ENCODE measurements around the gene RAB5IF. TPM values are rescaled to one million over a fixed set of nuclear protein-coding genes. Genes with fewer than 3 reads are reported as not detected.

RAB5IF gene
- total and polyA plus RNA-seq, 2 of the 13 experiments (the other 11 are each of a cell fraction or from before 2014, with no cell fraction given): 261 to 305 TPM

- 0 out of 2 replicates have a peak, but pooled peaks have one; percentile 39 for TF ChIP-seq KMT2B (CRISPR knock-in tag; IDR thresholded peaks at IDR 0.05)
- no peak for TF ChIP-seq ZNF101 (CRISPR knock-in tag; IDR thresholded peaks at IDR 0.05; ENCODE audit: borderline replicate concordance, low read depth)
- TF ChIP-seq ZNF264 (CRISPR knock-in tag; IDR thresholded peaks at IDR 0.05): no peak
- no peak for TF ChIP-seq ZNF333 (CRISPR knock-in tag; IDR thresholded peaks at IDR 0.05; ENCODE audit: borderline replicate concordance)
- TF ChIP-seq GATAD1 (CRISPR knock-in tag; IDR thresholded peaks at IDR 0.05): peak; percentile 36; the same call in 1 of the 2 replicates
- no peak; the same call in 1 of the 2 replicates for TF ChIP-seq ARID4A (CRISPR knock-in tag; IDR thresholded peaks at IDR 0.05; ENCODE audit: borderline replicate concordance)
- TF ChIP-seq ZNF737 (CRISPR knock-in tag; IDR thresholded peaks at IDR 0.05; ENCODE audit: borderline replicate concordance): no peak
- TF ChIP-seq ZNF879 (CRISPR knock-in tag; IDR thresholded peaks at IDR 0.05): no peak
- no peak for TF ChIP-seq MATR3 (CRISPR knock-in tag; IDR thresholded peaks at IDR 0.05)
- TF ChIP-seq ZNF10 (CRISPR knock-in tag; IDR thresholded peaks at IDR 0.05; ENCODE audit: borderline replicate concordance, low read depth): no peak
- peak; percentile 48; the same call in 1 of the 2 replicates for TF ChIP-seq ZNF772 (CRISPR knock-in tag; IDR thresholded peaks at IDR 0.05)
- TF ChIP-seq ZSCAN9 (CRISPR knock-in tag; IDR thresholded peaks at IDR 0.05; ENCODE audit: borderline replicate concordance): 0 out of 2 replicates have a peak, but pooled peaks have one; percentile 70
- TF ChIP-seq MIER3 (CRISPR knock-in tag; IDR thresholded peaks at IDR 0.05; ENCODE audit: borderline replicate concordance): no peak
- TF ChIP-seq, protein P1, sequence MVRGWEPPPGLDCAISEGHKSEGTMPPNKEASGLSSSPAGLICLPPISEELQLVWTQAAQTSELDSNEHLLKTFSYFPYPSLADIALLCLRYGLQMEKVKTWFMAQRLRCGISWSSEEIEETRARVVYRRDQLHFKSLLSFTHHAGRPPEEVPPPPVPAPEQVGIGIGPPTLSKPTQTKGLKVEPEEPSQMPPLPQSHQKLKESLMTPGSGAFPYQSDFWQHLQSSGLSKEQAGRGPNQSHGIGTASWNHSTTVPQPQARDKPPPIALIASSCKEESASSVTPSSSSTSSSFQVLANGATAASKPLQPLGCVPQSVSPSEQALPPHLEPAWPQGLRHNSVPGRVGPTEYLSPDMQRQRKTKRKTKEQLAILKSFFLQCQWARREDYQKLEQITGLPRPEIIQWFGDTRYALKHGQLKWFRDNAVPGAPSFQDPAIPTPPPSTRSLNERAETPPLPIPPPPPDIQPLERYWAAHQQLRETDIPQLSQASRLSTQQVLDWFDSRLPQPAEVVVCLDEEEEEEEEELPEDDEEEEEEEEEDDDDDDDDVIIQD (CRISPR knock-in tag; IDR thresholded peaks at IDR 0.05; ENCODE audit: low read depth): 0 out of 2 replicates have a peak, but pooled peaks have one; percentile 15
- no peak for TF ChIP-seq PATZ1 (CRISPR knock-in tag; IDR thresholded peaks at IDR 0.05)
- no peak for TF ChIP-seq ZNF615 (CRISPR knock-in tag; IDR thresholded peaks at IDR 0.05; ENCODE audit: borderline replicate concordance)
- peak; percentile 44; the same call in 1 of the 2 replicates for TF ChIP-seq ZBTB38 (CRISPR knock-in tag; IDR thresholded peaks at IDR 0.05)
- TF ChIP-seq ISX (CRISPR knock-in tag; conservative IDR thresholded peaks at IDR 0.05): no peak
- 0 out of 2 replicates have a peak, but pooled peaks have one; percentile 23 for TF ChIP-seq NRL (CRISPR knock-in tag; IDR thresholded peaks at IDR 0.05; ENCODE audit: borderline replicate concordance)
- TF ChIP-seq ZNF549 (CRISPR knock-in tag; IDR thresholded peaks at IDR 0.05): no peak
- peak; percentile 64; the same call in 1 of the 2 replicates for TF ChIP-seq KMT2A (CRISPR knock-in tag; IDR thresholded peaks at IDR 0.05)
Measured at GRCh38 chr20:36624068-36624943, 18.7 kb downstream of the RAB5IF start (continued).

Measured in HepG2 (cell line).